Raji (cell line): Measurements from ENCODE around the gene MSRB3.

Experiments
- POLR2A ChIP-seq: IDR thresholded peaks from 2 replicates; pipeline ENCODE4 v1.6.1; 2011; ENCODE audit warnings: low read depth, low read length, control low read depth; ENCODE audit not compliant: insufficient read depth

The MSRB3 gene

GRCh38 chr12:65278576-65279368 is at the start of gene MSRB3:
Gene MSRB3, plus strand, starts transcription at chr12:65278683. Its CDS starts 29,897 bp downstream, at chr12:65308580.
- no peak for TF ChIP-seq POLR2A

- no peak for TF ChIP-seq POLR2A
These were observed 49.0 kb upstream of the MSRB3 start for GRCh38 chr12:65229441-65229840.

GRCh38 chr12:65232476-65233077 is 45.9 kb upstream of the MSRB3 start:
- TF ChIP-seq POLR2A, result no peak

GRCh38 chr12:65237153-65237552 is 41.3 kb upstream of the MSRB3 start:
- no peak for TF ChIP-seq POLR2A

- TF ChIP-seq POLR2A, result no peak
These were observed 39.9 kb upstream of the MSRB3 start for GRCh38 chr12:65238609-65239008.

GRCh38 chr12:65248656-65249633 is 29.5 kb upstream of the MSRB3 start:
- no peak for TF ChIP-seq POLR2A

GRCh38 chr12:65252515-65252914 is 26.0 kb upstream of the MSRB3 start:
- no peak for TF ChIP-seq POLR2A

GRCh38 chr12:65257986-65258385 is 20.5 kb upstream of the MSRB3 start:
- TF ChIP-seq POLR2A, result no peak

GRCh38 chr12:65259501-65259900 is 19.0 kb upstream of the MSRB3 start:
- no peak for TF ChIP-seq POLR2A

GRCh38 chr12:65263777-65264176 is 14.7 kb upstream of the MSRB3 start:
- TF ChIP-seq POLR2A, result no peak

- TF ChIP-seq POLR2A, result no peak
These were observed 12.1 kb upstream of the MSRB3 start for GRCh38 chr12:65266408-65266807.

- TF ChIP-seq POLR2A, result no peak
These were observed 8.9 kb upstream of the MSRB3 start for GRCh38 chr12:65269603-65270002.

GRCh38 chr12:65274602-65275272 is 3.7 kb upstream of the MSRB3 start:
- TF ChIP-seq POLR2A, result no peak

GRCh38 chr12:65275627-65276026 is 2.9 kb upstream of the MSRB3 start:
- TF ChIP-seq POLR2A, result no peak
